Measurements from ENCODE around the gene C10orf67.

C10orf67 gene

GRCh38 chr10:23200997-23201652 is 143.5 kb downstream of the C10orf67 start:
- intact Hi-C loops (cut with DNase I) = no loop called here
- DNase-seq = no peak

DNA sequence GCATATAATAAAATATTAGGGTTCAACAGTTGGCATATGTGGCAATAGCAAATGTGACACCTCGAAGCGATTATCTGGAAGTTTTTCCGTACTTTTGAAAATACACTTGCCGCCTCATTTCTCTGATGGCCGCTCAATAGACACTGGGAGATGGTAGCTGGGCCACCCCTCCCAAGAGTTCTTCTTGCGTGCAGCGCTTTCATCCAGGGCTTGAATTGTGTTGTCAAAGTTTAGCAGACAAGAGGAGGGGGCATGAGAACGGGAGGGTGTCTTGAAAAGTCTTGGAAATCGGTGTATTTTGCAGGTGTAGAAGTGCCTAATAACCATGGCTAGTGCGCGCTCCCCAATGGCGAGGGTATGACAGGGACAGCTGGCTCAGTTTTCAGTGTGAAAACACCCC is 144.0 kb downstream of the C10orf67 start:
- DNase-seq = no peak
- intact Hi-C loops (cut with DNase I) = no loop called here

GRCh38 chr10:23199768-23200511 is 144.7 kb downstream of the C10orf67 start:
- DNase-seq = no peak
- intact Hi-C loops (cut with DNase I) = no loop called here

- intact Hi-C loops (cut with DNase I) = no loop called here
- DNase-seq = no peak
These were observed 145.4 kb downstream of the C10orf67 start for GRCh38 chr10:23198940-23199767.

DNA sequence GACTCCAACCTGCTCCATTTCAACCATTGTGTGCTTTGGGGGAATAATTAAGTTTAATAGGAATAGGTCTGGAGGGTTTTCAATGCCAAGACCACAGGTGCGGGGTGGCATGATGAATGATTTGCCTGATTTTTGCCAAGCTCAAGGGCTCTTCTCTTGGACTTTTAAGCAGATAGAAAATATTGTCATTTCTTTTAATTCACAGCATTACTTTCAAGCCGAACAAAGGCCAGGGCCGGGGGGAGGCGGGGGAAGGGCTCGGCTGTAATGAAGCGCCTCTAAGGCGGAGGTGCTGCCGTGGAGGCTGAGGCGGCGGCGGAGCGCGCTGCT is 146.0 kb downstream of the C10orf67 start:
- DNase-seq = no peak
- intact Hi-C loops (cut with DNase I) = no loop called here

GRCh38 chr10:23197416-23197861 is 147.2 kb downstream of the C10orf67 start:
- no peak for DNase-seq
- intact Hi-C loops (cut with DNase I) = no loop called here

DNA sequence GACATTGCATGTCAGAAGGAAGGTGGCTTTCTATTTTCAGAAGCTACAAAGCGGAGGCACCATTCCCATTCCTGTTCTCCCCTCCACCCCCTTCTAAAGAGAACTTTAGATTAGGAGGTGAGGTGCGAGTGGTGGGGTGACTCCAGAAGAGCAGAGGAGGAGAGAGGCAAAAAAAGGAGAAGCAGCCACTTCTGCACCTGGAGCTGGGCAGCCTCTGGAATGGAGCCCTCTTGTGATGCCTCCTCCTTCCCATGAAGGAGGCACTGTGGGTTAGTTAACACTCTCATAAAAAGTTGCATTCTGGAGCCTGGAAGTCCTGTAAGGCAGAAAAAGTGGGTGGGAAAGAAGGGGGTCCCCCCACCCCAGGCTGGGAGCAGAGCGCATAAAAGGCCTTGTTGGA is 147.7 kb downstream of the C10orf67 start:
- intact Hi-C loops (cut with DNase I) = no loop called here

DNA sequence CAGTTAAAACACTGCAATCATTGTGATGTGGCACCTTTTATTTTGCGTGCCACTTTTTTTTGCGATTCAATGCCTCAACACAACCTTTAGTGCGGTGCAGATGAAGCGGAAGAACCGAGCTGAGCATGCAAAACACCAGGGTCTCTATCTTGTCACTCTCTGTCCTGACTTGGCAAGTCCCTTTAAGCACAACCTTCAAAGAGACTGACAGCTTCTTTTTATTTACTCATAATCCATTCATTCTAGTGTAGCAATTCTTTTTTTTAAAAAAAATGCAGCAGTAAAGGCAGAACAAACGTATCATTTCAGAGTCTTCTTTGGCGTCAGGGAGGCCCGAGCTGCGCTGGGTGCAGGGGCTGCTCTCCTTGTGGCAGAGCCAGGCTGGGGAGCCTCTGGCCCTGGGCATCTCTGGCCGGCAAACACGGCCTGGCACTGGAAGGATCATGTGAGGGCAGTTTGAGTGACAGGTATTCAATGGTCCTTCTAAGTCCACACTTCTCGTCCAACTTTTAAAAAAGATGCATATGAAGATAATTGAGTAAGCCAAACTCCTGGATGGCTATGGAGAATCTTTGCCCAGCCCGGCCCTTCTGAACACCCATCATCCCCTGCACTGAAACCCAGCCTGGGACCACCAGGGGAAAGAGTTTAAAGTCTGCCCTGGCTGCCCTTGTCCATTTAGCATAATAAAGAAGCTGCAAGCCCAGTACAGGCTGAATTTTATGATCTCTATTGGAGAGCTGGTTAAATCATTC is 148.6 kb downstream of the C10orf67 start:
- DNase-seq = no peak
- intact Hi-C loops (cut with DNase I) = no loop called here

More for the DNA sequence above, 147.7 kb downstream of the C10orf67 start:
- DNase-seq = no peak

- no peak for DNase-seq
- intact Hi-C loops (cut with DNase I) = no loop called here
These were observed 149.4 kb downstream of the C10orf67 start for GRCh38 chr10:23194966-23195845.

GRCh38 chr10:23194471-23194965 is 150.1 kb downstream of the C10orf67 start:
- intact Hi-C loops (cut with DNase I) = no loop called here
- no peak for DNase-seq

GRCh38 chr10:23193435-23194074 is 151.0 kb downstream of the C10orf67 start:
- intact Hi-C loops (cut with DNase I) = no loop called here
- no peak for DNase-seq

GRCh38 chr10:23192712-23193434 is 151.7 kb downstream of the C10orf67 start:
- intact Hi-C loops (cut with DNase I) = no loop called here
- no peak for DNase-seq

DNA sequence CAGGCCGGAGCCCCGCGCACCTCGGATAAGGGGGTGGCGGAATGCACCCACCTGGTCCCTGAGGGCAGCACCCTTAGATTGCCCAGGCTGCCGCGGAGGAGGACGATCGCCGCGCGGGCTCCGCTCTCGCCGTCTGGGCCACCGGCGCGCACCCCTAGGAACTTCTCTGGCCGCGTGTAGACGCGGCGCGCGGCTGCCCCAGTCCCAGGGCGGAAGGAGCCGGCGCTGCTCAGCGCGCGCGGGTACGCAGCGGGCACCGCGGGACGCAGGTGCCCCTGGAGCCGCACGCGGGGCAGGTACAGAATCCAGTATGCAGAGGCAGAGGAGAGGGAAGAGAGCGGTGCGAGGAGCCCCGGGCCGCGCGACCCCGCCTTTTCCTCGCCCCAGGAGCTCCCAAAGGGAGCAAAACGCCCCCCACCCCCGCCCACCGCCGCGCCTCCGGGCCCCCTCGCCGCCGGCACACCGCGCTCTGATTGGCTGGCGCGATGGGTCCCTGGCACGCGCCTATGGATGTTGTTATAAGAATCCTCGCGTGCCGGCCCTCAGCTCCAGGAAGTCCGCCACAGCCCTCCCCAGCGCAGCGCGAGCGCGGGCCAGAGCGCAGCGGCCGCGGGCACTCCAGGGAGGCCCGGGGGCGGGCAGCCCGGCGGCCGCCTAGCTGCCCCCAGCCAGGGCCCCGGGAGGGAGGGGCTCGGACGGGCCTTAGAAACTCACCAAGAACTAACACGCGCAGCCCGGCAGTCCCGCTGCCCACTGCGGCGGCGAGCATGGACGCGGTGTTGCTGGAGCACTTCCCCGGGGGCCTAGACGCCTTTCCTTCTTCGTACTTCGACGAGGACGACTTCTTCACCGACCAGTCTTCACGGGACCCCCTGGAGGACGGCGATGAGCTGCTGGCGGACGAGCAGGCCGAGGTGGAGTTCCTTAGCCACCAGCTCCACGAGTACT is 152.6 kb downstream of the C10orf67 start, which contains the start of gene PTF1A:
Gene PTF1A, plus strand, starts transcription at position 549 of the 948 bp plus-strand sequence. Its CDS starts 219 bp downstream, at position 768.
- intact Hi-C loops (cut with DNase I) = no loop called here
- DNase-seq = no peak

GRCh38 chr10:23190872-23191763 is 153.5 kb downstream of the C10orf67 start:
- DNase-seq = peak in 1 of 10 donors; percentile 79
- intact Hi-C loops (cut with DNase I) = no loop called here

- intact Hi-C loops (cut with DNase I) = no loop called here
- DNase-seq = no peak
These were observed 155.6 kb downstream of the C10orf67 start for GRCh38 chr10:23189024-23189423.

- no peak for DNase-seq
- intact Hi-C loops (cut with DNase I) = no loop called here
These were observed 157.4 kb downstream of the C10orf67 start for GRCh38 chr10:23187155-23187554.
